Hindlimb muscle (tissue), 1 donor: Measurements from ENCODE around the gene LHPP. TPM values are rescaled to one million over a fixed set of nuclear protein-coding genes. Genes with fewer than 3 reads are reported as not detected.
A peak's percentile ranks its signal among the peaks of the same experiment; 100 is the strongest.
"Not testable (repeated sequence)": the region's sequence is repeated elsewhere in the genome, so short reads cannot be mapped to it uniquely, and the experiment has no call there.

Source experiments
- DNase-seq: peaks from one replicate; pipeline ENCODE4 v3.0.0-alpha.2; 2013
- polyA plus RNA-seq: library from polyadenylated mRNA; unstranded; fragments of 120-200 nt; gene quantifications from one replicate; pipeline ENCODE4 v1.2.1, GENCODE V29; 2013; ENCODE audit not compliant: insufficient read length

The LHPP gene
- polyA plus RNA-seq, 1 donor: 8.1 TPM

- peak; percentile 71 for DNase-seq
Observed at GRCh38 chr10:124539935-124540641, 78.5 kb downstream of the LHPP start.

GRCh38 chr10:124541076-124541903, 79.7 kb downstream of the LHPP start:
- no peak for DNase-seq

- no peak for DNase-seq
Observed at GRCh38 chr10:124542336-124542735, 80.7 kb downstream of the LHPP start.

GRCh38 chr10:124543146-124543545, 81.5 kb downstream of the LHPP start:
- no peak for DNase-seq

- no peak for DNase-seq
Observed at GRCh38 chr10:124543971-124544370, 82.3 kb downstream of the LHPP start.

- no peak for DNase-seq
Observed at GRCh38 chr10:124544711-124545110, 83.1 kb downstream of the LHPP start.

- no peak for DNase-seq
Observed at GRCh38 chr10:124545351-124546054, 83.9 kb downstream of the LHPP start.

GRCh38 chr10:124546055-124546369, 84.4 kb downstream of the LHPP start:
- no peak for DNase-seq

- no peak for DNase-seq
Observed at GRCh38 chr10:124546957-124547646, 85.5 kb downstream of the LHPP start.

- DNase-seq: no peak
Observed at GRCh38 chr10:124547647-124548168, 86.1 kb downstream of the LHPP start.

GRCh38 chr10:124549171-124549570, 87.5 kb downstream of the LHPP start:
- not testable (repeated sequence) for DNase-seq

GRCh38 chr10:124550293-124551034, 88.8 kb downstream of the LHPP start:
- no peak for DNase-seq

- DNase-seq: no peak
Observed at GRCh38 chr10:124551097-124551496, 89.5 kb downstream of the LHPP start.

GRCh38 chr10:124551755-124552154, 90.1 kb downstream of the LHPP start:
- DNase-seq: no peak

- no peak for DNase-seq
Observed at GRCh38 chr10:124552691-124553276, 91.2 kb downstream of the LHPP start.

GRCh38 chr10:124554085-124554858, 92.6 kb downstream of the LHPP start:
- no peak for DNase-seq

- DNase-seq: no peak
Observed at GRCh38 chr10:124557167-124557566, 95.5 kb downstream of the LHPP start.

GRCh38 chr10:124557648-124558338, 96.2 kb downstream of the LHPP start:
- no peak for DNase-seq

GRCh38 chr10:124558339-124559321, 97.0 kb downstream of the LHPP start:
- no peak for DNase-seq
